ENCODE measurements around the gene SLC7A6.

DNA sequence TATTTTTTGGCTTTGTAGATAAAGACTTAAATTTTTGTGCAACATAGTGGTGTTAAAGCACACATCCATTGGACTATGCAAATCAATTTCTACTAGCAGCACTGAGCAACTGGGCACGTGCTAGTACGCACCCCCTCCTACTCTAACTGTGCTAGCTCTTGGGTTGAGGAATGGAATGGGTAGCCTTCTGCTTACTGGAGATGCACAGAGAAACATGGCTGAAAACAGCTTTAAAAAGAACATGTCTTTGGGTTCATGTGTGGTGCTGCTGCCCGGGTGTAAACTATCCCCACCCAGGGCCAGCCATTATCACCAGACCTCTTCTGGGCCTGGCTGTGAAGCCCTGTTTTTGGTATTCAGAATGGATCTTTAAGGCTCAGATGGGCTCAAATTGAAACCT, 35.7 kb upstream of the SLC7A6 start:
- TF ChIP-seq, protein P1, sequence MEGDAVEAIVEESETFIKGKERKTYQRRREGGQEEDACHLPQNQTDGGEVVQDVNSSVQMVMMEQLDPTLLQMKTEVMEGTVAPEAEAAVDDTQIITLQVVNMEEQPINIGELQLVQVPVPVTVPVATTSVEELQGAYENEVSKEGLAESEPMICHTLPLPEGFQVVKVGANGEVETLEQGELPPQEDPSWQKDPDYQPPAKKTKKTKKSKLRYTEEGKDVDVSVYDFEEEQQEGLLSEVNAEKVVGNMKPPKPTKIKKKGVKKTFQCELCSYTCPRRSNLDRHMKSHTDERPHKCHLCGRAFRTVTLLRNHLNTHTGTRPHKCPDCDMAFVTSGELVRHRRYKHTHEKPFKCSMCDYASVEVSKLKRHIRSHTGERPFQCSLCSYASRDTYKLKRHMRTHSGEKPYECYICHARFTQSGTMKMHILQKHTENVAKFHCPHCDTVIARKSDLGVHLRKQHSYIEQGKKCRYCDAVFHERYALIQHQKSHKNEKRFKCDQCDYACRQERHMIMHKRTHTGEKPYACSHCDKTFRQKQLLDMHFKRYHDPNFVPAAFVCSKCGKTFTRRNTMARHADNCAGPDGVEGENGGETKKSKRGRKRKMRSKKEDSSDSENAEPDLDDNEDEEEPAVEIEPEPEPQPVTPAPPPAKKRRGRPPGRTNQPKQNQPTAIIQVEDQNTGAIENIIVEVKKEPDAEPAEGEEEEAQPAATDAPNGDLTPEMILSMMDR (IDR thresholded peaks at IDR 0.05; ENCODE audit: low read length) = no peak
- no peak for TF ChIP-seq EZH2 (IDR thresholded peaks at IDR 0.05; ENCODE audit: borderline replicate concordance, low read length)

Data from OCI-LY1 (cell line).